Loucy (cell line): ENCODE results near the gene AIF1L.

Experiments
- H2AFZ ChIP-seq: fragments of 200-600 bp; sonication (generic); 2 replicates; pipeline ENCODE4 v1.6.0; 2016; ENCODE audit warnings: antibody characterized with exemption, mild to moderate bottlenecking, low read length, moderate library complexity
- H3F3A ChIP-seq: fragments of 200-600 bp; 2 replicates; pipeline ENCODE4 v1.6.0; 2016; ENCODE audit warnings: antibody characterized with exemption, low read depth, mild to moderate bottlenecking
- H3K27me3 ChIP-seq: fragments of 200-600 bp; sonication (generic); 2 replicates; pipeline ENCODE4 v1.6.1; 2014; ENCODE audit warnings: low read length, mild to moderate bottlenecking; ENCODE audit not compliant: insufficient read depth, poor library complexity, severe bottlenecking
- H3K36me3 ChIP-seq: fragments of 200-600 bp; sonication (generic); 2 replicates; pipeline ENCODE4 v1.6.1; 2016; ENCODE audit warnings: low read length; ENCODE audit not compliant: insufficient read depth
- H3K4me1 ChIP-seq: fragments of 200-600 bp; sonication (generic); 2 replicates; pipeline ENCODE4 v1.5.1; 2014; ENCODE audit warnings: low read length, mild to moderate bottlenecking; ENCODE audit not compliant: insufficient read depth, poor library complexity, severe bottlenecking
- H3K4me2 ChIP-seq: fragments of 200-600 bp; sonication (generic); 2 replicates; pipeline ENCODE4 v1.6.0; 2014; ENCODE audit warnings: antibody characterized with exemption, low read length, low read depth, mild to moderate bottlenecking; ENCODE audit not compliant: poor library complexity, severe bottlenecking
- H3K4me3 ChIP-seq: fragments of 200-600 bp; sonication (generic); 2 replicates; pipeline ENCODE4 v1.5.1; 2014; ENCODE audit warnings: low read length, mild to moderate bottlenecking, mixed read lengths; ENCODE audit not compliant: poor library complexity, severe bottlenecking
- H3K79me2 ChIP-seq: fragments of 200-600 bp; sonication (generic); 2 replicates; pipeline ENCODE4 v1.6.1; 2014; ENCODE audit warnings: low read length; ENCODE audit not compliant: insufficient read depth
- H3K9ac ChIP-seq: fragments of 200-600 bp; sonication (generic); 2 replicates; pipeline ENCODE4 v1.6.0; 2014; ENCODE audit warnings: mild to moderate bottlenecking, low read depth, low read length, moderate library complexity; ENCODE audit not compliant: poor library complexity, severe bottlenecking
- H3K9me2 ChIP-seq: fragments of 200-600 bp; sonication (generic); replicated peaks from 2 replicates; pipeline ENCODE4 v1.6.1; 2016; ENCODE audit warnings: low read depth, low read length, mixed read lengths
- H3K9me3 ChIP-seq: fragments of 200-600 bp; sonication (generic); 2 replicates; pipeline ENCODE4 v1.6.1; 2014; ENCODE audit warnings: mild to moderate bottlenecking, antibody characterized with exemption, low read length, low read depth; ENCODE audit not compliant: insufficient read depth
- H4K20me1 ChIP-seq: fragments of 200-600 bp; sonication (generic); 2 replicates; pipeline ENCODE4 v1.6.0; 2014; ENCODE audit warnings: antibody characterized with exemption, low read length, mild to moderate bottlenecking; ENCODE audit not compliant: insufficient read depth, poor library complexity, severe bottlenecking
- EZH2phosphoT487 ChIP-seq: fragments of 200-600 bp; IDR thresholded peaks from 2 replicates; pipeline ENCODE4 v1.6.1; 2018; ENCODE audit warnings: antibody characterized with exemption, mild to moderate bottlenecking, moderate library complexity, borderline replicate concordance
- TF ChIP-seq, protein P1 (sequence below): fragments of 200-600 bp; sonication (generic); conservative IDR thresholded peaks from 2 replicates; pipeline ENCODE4 v1.5.1; 2014; ENCODE audit warnings: mild to moderate bottlenecking, antibody characterized with exemption, low read length

The AIF1L gene

DNA sequence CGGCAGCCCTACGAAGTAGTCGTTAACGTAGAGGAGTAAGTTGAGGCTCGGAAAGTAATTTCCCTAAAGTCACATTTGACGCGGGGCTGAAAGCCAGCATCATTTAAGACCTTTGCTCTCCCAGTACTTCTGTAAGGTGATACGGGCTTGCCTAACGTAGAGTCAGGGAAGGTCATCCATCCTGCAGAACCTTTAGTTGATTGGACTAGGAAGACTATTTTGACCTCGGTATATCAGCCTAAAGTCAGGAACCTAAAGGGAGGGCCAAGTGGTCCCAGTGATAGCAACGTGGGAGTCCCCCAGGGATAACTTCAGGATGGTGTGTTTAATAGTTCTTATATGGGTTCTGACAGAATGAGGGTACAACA, 29.7 kb downstream of the AIF1L start:
- Histone ChIP-seq H3K4me1 (peaks cover 9% of the 10 kb centered on the region), H3K4me2 (peak overlapping the region; percentile 83), H4K20me1 (peaks cover 10% of the 10 kb centered on the region), H3K4me3 (peak overlapping the region; percentile 97), H3K9ac (peak overlapping the region; percentile 99), H2AFZ (no peak overlapping the region), H3K9me3 (no peaks in the 10 kb centered on the region), H3K27me3 (no peaks in the 10 kb centered on the region), H3K79me2 (peaks cover 49% of the 10 kb centered on the region), H3K9me2 (no peaks in the 10 kb centered on the region), H3F3A (no peaks in the 10 kb centered on the region), H3K36me3 (peaks cover 13% of the 10 kb centered on the region; the same call in 1 of the 2 replicates)
- no peak for TF ChIP-seq EZH2phosphoT487
- TF ChIP-seq, protein P1, sequence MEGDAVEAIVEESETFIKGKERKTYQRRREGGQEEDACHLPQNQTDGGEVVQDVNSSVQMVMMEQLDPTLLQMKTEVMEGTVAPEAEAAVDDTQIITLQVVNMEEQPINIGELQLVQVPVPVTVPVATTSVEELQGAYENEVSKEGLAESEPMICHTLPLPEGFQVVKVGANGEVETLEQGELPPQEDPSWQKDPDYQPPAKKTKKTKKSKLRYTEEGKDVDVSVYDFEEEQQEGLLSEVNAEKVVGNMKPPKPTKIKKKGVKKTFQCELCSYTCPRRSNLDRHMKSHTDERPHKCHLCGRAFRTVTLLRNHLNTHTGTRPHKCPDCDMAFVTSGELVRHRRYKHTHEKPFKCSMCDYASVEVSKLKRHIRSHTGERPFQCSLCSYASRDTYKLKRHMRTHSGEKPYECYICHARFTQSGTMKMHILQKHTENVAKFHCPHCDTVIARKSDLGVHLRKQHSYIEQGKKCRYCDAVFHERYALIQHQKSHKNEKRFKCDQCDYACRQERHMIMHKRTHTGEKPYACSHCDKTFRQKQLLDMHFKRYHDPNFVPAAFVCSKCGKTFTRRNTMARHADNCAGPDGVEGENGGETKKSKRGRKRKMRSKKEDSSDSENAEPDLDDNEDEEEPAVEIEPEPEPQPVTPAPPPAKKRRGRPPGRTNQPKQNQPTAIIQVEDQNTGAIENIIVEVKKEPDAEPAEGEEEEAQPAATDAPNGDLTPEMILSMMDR: no peak

DNA sequence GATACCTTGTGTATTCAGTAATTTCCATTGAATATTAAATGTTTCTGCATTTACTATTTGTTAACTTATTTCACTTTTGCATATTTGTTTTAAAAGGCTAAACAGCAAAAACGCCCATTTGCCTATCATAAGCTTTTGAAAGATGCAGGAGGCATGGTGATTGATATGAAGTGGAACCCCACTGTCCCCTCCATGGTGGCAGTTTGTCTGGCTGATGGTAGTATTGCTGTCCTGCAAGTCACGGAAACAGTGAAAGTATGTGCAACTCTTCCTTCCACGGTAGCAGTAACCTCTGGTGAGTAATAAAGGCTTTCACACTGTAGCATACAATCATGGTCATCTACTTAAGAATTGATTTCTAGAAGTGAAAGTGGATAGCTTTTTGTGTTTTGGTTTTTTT, 32.9 kb downstream of the AIF1L start:
- Histone ChIP-seq H3K9me2 (no peaks in the 10 kb centered on the region), H3K9ac (no peak overlapping the region), H3F3A (no peaks in the 10 kb centered on the region), H3K4me3 (no peak overlapping the region), H3K36me3 (peaks cover 31% of the 10 kb centered on the region; the same call in 1 of the 2 replicates), H3K79me2 (peaks cover 49% of the 10 kb centered on the region), H2AFZ (no peak overlapping the region), H3K4me2 (peak overlapping the region; percentile 37), H3K27me3 (no peaks in the 10 kb centered on the region), H4K20me1 (peaks cover 10% of the 10 kb centered on the region), H3K4me1 (peaks cover 9% of the 10 kb centered on the region), H3K9me3 (no peaks in the 10 kb centered on the region)
- TF ChIP-seq, protein P1: no peak
- TF ChIP-seq EZH2phosphoT487: no peak

DNA sequence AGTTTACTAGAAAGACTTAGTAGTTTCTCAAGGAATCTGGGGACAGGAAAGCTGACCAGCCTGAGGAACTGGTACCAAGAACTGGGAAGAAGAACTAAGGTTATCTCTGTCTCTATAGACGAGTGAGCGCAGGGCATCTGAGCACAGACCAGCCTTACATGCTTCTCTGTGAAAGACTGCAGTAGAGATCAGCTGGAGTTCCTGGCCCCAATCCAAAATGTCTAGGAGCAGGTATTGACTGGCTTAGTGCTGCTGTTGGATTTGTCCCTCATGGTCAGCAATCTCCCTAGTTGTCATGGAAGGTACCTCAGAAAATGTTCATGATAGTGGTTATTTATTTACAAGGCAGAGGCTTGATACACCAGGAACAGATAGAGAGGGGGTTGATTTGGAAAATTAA, 42.3 kb downstream of the AIF1L start:
- no peaks in the 10 kb centered on the region for H3F3A ChIP-seq
- H3K9me2 ChIP-seq: no peaks in the 10 kb centered on the region
- H3K9me3 ChIP-seq: no peaks in the 10 kb centered on the region
- no peaks in the 10 kb centered on the region for H3K27me3 ChIP-seq
- no peak overlapping the region for H3K4me3 ChIP-seq
- no peaks in the 10 kb centered on the region for H4K20me1 ChIP-seq
- H3K4me2 ChIP-seq: no peak overlapping the region
- peaks cover 55% of the 10 kb centered on the region; the same call in 1 of the 2 replicates for H3K36me3 ChIP-seq
- no peaks in the 10 kb centered on the region for H3K4me1 ChIP-seq
- no peak overlapping the region for H3K9ac ChIP-seq
- TF ChIP-seq, protein P1: no peak
- no peak for TF ChIP-seq EZH2phosphoT487
- no peak overlapping the region for H2AFZ ChIP-seq
- no peaks in the 10 kb centered on the region for H3K79me2 ChIP-seq
